Activated naive CD4-positive, alpha-beta T cell treated with anti-CD3 and anti-CD28 coated beads, Interleukin-2, amount 50 U/mL, for 24 hours (primary cell): ENCODE results near the gene ZFAND2A.
"Not testable (repeated sequence)": the region's sequence is repeated elsewhere in the genome, so short reads cannot be mapped to it uniquely, and the experiment has no call there.

ENCODE experiments used
- H3K27ac Mint-ChIP-seq: one replicate; pipeline ENCODE4 v1.8.0; 2021; ENCODE audit warnings: mild to moderate bottlenecking, mixed read lengths
- H3K27me3 Mint-ChIP-seq: one replicate; pipeline ENCODE4 v1.8.0; 2021; ENCODE audit warnings: mixed read lengths
- H3K36me3 Mint-ChIP-seq: one replicate; pipeline ENCODE4 v1.8.0; 2021; ENCODE audit warnings: mixed read lengths
- H3K4me1 Mint-ChIP-seq: one replicate; pipeline ENCODE4 v1.8.0; 2021; ENCODE audit warnings: mixed read lengths
- H3K4me3 Mint-ChIP-seq: one replicate; pipeline ENCODE4 v1.8.0; 2021; ENCODE audit warnings: mild to moderate bottlenecking, mixed read lengths
- H3K9me3 Mint-ChIP-seq: one replicate; pipeline ENCODE4 v1.8.0; 2021; ENCODE audit warnings: mixed read lengths

Gene ZFAND2A

DNA sequence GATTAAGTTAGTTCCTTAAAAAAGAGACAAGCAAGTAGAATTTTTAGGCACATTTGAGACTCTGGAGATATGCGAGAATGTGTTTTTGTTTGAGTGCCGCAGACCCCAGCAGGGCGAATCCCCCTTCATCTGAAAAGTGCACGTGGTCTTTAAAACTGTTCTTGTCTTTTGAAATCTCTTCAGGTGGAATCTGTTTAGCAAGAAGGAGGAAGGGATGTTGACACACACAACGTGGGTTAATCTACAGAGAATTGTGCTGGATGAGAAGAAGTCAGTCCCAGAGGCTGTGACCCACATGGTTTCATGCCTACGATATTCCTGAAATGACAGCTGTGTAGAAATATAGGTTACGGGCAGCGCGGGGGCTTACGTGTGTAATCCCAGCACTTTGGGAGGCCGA lies 27.1 kb upstream of the ZFAND2A start:
- Mint-ChIP-seq H3K27me3 (peaks cover 7% of the 10 kb centered on the region), H3K4me3 (no peak overlapping the region), H3K27ac (no peak overlapping the region), H3K36me3 (no peaks in the 10 kb centered on the region), H3K9me3 (no peaks in the 10 kb centered on the region), H3K4me1 (peaks cover 23% of the 10 kb centered on the region)

DNA sequence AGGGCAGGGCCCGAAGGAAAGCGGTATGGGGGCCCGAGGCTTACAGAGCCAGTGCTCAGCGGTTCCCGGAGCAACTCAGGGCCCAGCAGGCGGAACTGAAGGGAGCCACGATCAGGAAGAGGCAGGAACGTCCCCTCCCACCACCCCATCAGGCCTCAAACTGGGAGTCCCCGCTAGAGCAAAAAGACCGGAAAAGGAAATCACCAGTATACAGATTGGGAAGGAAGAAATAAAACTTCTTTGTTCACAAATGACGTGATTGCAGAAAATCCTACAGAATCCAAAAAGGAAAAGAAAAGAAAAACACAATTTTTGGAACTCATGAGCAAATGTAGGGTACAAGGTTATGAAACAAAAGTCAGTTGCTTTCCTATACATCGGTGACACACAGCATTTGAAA lies 21.6 kb upstream of the ZFAND2A start:
- peaks cover 8% of the 10 kb centered on the region for H3K4me1 Mint-ChIP-seq
- H3K9me3 Mint-ChIP-seq = no peaks in the 10 kb centered on the region
- H3K27me3 Mint-ChIP-seq = peaks cover 12% of the 10 kb centered on the region
- no peak overlapping the region for H3K27ac Mint-ChIP-seq
- H3K4me3 Mint-ChIP-seq = no peak overlapping the region
- no peaks in the 10 kb centered on the region for H3K36me3 Mint-ChIP-seq

DNA sequence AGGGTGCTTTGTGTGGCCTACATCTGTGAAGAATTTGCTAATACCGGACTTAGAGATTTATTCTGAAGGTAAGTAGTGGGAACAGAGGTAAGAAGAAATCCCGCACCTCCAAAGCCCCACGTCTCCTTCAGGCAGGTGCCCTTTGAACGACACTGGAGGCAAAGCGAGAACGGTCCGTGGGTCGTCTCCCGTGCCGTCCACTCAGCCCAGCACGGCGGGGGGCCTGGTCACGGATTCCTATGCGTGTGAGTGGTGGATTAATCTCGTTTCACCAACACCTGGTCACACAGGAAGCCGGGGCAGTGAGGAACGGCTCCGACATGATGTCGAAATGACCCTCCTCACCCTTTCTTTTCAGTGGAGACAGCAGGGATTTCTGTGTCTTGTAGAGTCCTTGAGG lies 21.0 kb upstream of the ZFAND2A start:
- H3K27ac Mint-ChIP-seq = no peak overlapping the region
- H3K9me3 Mint-ChIP-seq = no peaks in the 10 kb centered on the region
- H3K4me3 Mint-ChIP-seq = no peak overlapping the region
- peaks cover 15% of the 10 kb centered on the region for H3K4me1 Mint-ChIP-seq
- H3K36me3 Mint-ChIP-seq = no peaks in the 10 kb centered on the region
- H3K27me3 Mint-ChIP-seq = peaks cover 9% of the 10 kb centered on the region

DNA sequence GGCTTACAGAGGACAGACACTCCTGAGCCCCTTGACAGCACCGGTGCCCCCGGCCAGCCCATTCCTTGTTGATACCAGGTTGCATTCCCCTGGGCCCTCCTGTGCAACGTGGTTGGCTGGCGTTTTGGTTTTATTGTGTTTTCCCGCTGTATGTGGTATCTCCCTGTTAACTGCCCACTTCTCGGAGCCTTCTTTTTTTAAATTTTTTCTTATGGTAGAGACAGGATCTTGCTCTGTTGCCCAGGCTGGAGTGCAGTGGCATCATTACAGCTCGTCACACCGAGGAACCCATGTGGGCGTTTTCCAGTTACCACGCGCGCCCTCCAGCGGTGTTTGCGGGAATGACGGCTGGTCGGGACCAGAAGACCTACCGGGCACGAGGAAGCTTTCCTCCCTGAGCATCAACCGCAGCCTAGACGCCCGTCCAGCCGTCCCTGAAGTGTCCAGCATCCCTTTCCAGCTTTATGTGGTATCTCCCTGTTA lies 16.9 kb upstream of the ZFAND2A start:
- peak overlapping the region; percentile 63 for H3K4me3 Mint-ChIP-seq
- peaks cover 13% of the 10 kb centered on the region for H3K4me1 Mint-ChIP-seq
- H3K36me3 Mint-ChIP-seq = no peaks in the 10 kb centered on the region
- peaks cover 5% of the 10 kb centered on the region for H3K27me3 Mint-ChIP-seq
- H3K9me3 Mint-ChIP-seq = no peaks in the 10 kb centered on the region
- no peak overlapping the region for H3K27ac Mint-ChIP-seq

DNA sequence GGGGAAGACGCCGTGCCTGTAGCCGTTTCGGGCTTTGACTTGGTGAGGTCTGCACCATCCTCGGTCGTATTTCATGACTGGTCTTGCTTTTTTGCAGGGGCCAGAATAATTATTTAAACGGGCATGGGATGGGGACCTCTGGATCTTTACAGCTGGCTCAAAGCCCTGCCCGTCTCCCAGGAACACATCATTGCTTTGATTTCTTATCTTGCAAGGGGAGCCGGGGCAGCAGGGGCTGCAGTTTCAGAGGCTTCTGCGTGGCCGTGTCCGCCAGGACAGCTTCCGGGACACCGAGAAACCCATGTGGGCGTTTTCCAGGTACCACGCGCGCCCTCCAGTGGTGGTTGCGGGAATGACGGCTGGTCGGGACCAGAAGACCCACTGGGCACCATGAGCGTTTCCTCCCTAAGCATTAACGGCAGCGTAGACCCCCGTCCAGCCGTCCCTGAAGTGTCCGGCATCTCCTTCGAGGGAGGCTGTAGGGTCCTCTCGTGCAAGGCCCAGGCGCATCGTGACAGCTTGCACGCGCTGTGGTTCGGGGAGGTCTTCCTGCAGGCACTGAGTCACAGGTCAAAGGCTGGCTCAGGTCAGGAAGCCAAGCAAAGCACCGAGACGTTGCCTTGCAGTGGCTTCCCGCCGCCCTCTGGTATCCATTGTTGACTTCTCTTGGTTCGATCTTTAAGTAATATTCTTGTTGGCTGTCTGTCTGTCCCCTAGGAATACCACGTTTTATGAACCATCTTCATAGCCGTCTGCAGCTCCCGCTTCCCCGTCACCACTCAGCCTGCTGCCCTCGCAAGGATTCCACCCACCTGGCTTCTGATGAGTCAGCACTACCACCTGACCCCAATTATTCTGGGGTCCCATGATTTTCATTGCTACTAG lies 16.2 kb upstream of the ZFAND2A start:
- peaks cover 5% of the 10 kb centered on the region for H3K27me3 Mint-ChIP-seq
- H3K4me3 Mint-ChIP-seq = peak overlapping the region; percentile 27
- H3K4me1 Mint-ChIP-seq = peaks cover 13% of the 10 kb centered on the region
- peak overlapping the region; percentile 2 for H3K27ac Mint-ChIP-seq
- no peaks in the 10 kb centered on the region for H3K36me3 Mint-ChIP-seq
- H3K9me3 Mint-ChIP-seq = no peaks in the 10 kb centered on the region

- H3K9me3 Mint-ChIP-seq = no peaks in the 10 kb centered on the region
- no peak overlapping the region for H3K4me3 Mint-ChIP-seq
- H3K4me1 Mint-ChIP-seq = peaks cover 13% of the 10 kb centered on the region
- H3K36me3 Mint-ChIP-seq = no peaks in the 10 kb centered on the region
- no peak overlapping the region for H3K27ac Mint-ChIP-seq
- peaks cover 5% of the 10 kb centered on the region for H3K27me3 Mint-ChIP-seq
These were observed 15.6 kb upstream of the ZFAND2A start for GRCh38 chr7:1175597-1175966.

- Mint-ChIP-seq H3K4me3 (peak overlapping the region; percentile 19), H3K36me3 (no peaks in the 10 kb centered on the region), H3K27me3 (peaks cover 5% of the 10 kb centered on the region), H3K4me1 (peaks cover 14% of the 10 kb centered on the region), H3K9me3 (no peaks in the 10 kb centered on the region), H3K27ac (no peak overlapping the region)
These were observed 15.0 kb upstream of the ZFAND2A start for GRCh38 chr7:1174881-1175596.

- Mint-ChIP-seq H3K27me3 (peaks cover 3% of the 10 kb centered on the region), H3K27ac (peak overlapping the region; percentile 35), H3K4me1 (peaks cover 17% of the 10 kb centered on the region), H3K36me3 (no peaks in the 10 kb centered on the region), H3K4me3 (no peak overlapping the region), H3K9me3 (no peaks in the 10 kb centered on the region)
These were observed 14.0 kb upstream of the ZFAND2A start for GRCh38 chr7:1174002-1174401.

GRCh38 chr7:1172666-1173523 lies 12.9 kb upstream of the ZFAND2A start:
- Mint-ChIP-seq H3K36me3 (no peaks in the 10 kb centered on the region), H3K4me1 (peaks cover 17% of the 10 kb centered on the region), H3K27me3 (peaks cover 2% of the 10 kb centered on the region), H3K9me3 (no peaks in the 10 kb centered on the region), H3K27ac (no peak overlapping the region), H3K4me3 (no peak overlapping the region)

- H3K4me1 Mint-ChIP-seq = peaks cover 11% of the 10 kb centered on the region
- H3K4me3 Mint-ChIP-seq, H3K9me3 Mint-ChIP-seq, H3K27ac Mint-ChIP-seq, H3K27me3 Mint-ChIP-seq, H3K36me3 Mint-ChIP-seq: not testable (repeated sequence)
These were observed 11.5 kb upstream of the ZFAND2A start for GRCh38 chr7:1171516-1171915.

- H3K27me3 Mint-ChIP-seq = no peaks in the 10 kb centered on the region
- H3K9me3 Mint-ChIP-seq = no peaks in the 10 kb centered on the region
- H3K27ac Mint-ChIP-seq = peak overlapping the region; percentile 46
- H3K4me1 Mint-ChIP-seq = peaks cover 5% of the 10 kb centered on the region
- no peak overlapping the region for H3K4me3 Mint-ChIP-seq
- no peaks in the 10 kb centered on the region for H3K36me3 Mint-ChIP-seq
These were observed 10.9 kb upstream of the ZFAND2A start for GRCh38 chr7:1170741-1171501.

GRCh38 chr7:1169409-1170368 lies 9.7 kb upstream of the ZFAND2A start:
- no peak overlapping the region for H3K4me3 Mint-ChIP-seq
- peaks cover 4% of the 10 kb centered on the region for H3K4me1 Mint-ChIP-seq
- no peaks in the 10 kb centered on the region for H3K9me3 Mint-ChIP-seq
- H3K36me3 Mint-ChIP-seq = no peaks in the 10 kb centered on the region
- H3K27ac Mint-ChIP-seq = no peak overlapping the region
- H3K27me3 Mint-ChIP-seq = no peaks in the 10 kb centered on the region

GRCh38 chr7:1168422-1168821 lies 8.4 kb upstream of the ZFAND2A start:
- H3K36me3 Mint-ChIP-seq = no peaks in the 10 kb centered on the region
- H3K9me3 Mint-ChIP-seq = no peaks in the 10 kb centered on the region
- H3K4me3 Mint-ChIP-seq = no peak overlapping the region
- peaks cover 4% of the 10 kb centered on the region for H3K4me1 Mint-ChIP-seq
- no peaks in the 10 kb centered on the region for H3K27me3 Mint-ChIP-seq
- no peak overlapping the region for H3K27ac Mint-ChIP-seq

DNA sequence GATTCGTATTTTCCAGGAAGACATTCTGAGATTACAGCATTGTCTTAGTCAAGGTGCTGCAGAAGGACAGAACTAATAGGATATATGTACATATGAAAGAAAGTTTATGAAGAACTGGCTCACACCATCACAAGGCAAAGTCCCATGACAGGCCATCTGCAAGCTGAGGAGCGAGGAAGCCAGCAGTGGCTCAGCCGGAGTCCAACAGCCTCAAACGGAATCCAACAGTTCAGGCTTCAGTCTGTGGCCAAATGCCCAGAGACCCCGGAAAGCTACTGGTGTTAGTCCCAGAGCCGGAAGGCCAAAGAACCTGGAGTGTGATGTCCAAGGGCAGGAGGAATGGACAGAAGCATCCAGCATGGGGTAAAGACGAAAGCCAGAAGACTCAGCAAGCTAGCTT lies 4.4 kb upstream of the ZFAND2A start:
- Mint-ChIP-seq H3K4me1 (peaks cover 8% of the 10 kb centered on the region), H3K36me3 (no peaks in the 10 kb centered on the region), H3K4me3 (no peak overlapping the region), H3K9me3 (no peaks in the 10 kb centered on the region), H3K27me3 (no peaks in the 10 kb centered on the region), H3K27ac (no peak overlapping the region)
